Testis (tissue), 3 donors: ENCODE results near the gene ZBTB18. TPM values are rescaled to one million over a fixed set of nuclear protein-coding genes. Genes with fewer than 3 reads are reported as not detected.
A peak's percentile ranks its signal among the peaks of the same experiment; 100 is the strongest.
"Not testable (repeated sequence)": the region's sequence is repeated elsewhere in the genome, so short reads cannot be mapped to it uniquely, and the experiment has no call there.

Experiments used
- DNase-seq: peaks from one replicate; pipeline ENCODE4 v3.0.0-alpha.2; 2019
- H3K27ac ChIP-seq, 2 donors: fragments of 200-600 bp; sonication (generic); one replicate each; pipeline ENCODE4 v1.5.1; 2019
- H3K27me3 ChIP-seq: fragments of 200-600 bp; sonication (generic); one replicate; pipeline ENCODE4 v1.5.1; 2019
- H3K36me3 ChIP-seq: fragments of 200-600 bp; sonication (generic); one replicate; pipeline ENCODE4 v1.5.1; 2017; ENCODE audit warnings: low read depth; ENCODE audit errors: missing control alignments
- H3K4me1 ChIP-seq: fragments of 200-600 bp; sonication (generic); one replicate; pipeline ENCODE4 v1.5.1; 2019
- H3K4me3 ChIP-seq, 2 donors: fragments of 200-600 bp; sonication (generic); one replicate each; pipeline ENCODE4 v1.5.1; 2017 to 2019
- H3K9me3 ChIP-seq: fragments of 200-600 bp; sonication (generic); one replicate; pipeline ENCODE4 v1.5.1; 2017
- CTCF ChIP-seq, 3 experiments: fragments of 450-650 bp in 2 of 3; fragments of 200-600 bp in 1 of 3; sonication (generic) in 1 of 3; IDR thresholded peaks; one replicate each; pipeline ENCODE4 v1.5.1; 2016 to 2019; ENCODE audit warnings: antibody characterized with exemption in 3 of 3, mild to moderate bottlenecking in 2 of 3, moderate library complexity in 1 of 3
- POLR2A ChIP-seq: fragments of 450-650 bp; IDR thresholded peaks from one replicate; pipeline ENCODE4 v1.6.1; 2017; ENCODE audit warnings: antibody characterized with exemption, mild to moderate bottlenecking, moderate library complexity
- WGBS, 2 donors: methylation state at CpG; one replicate each; pipeline ENCODE4 v1.1.5; 2018; 5-methylcytosine and 5-hydroxymethylcytosine counted together
- intact Hi-C: fragments of 100-400 bp; cut with DNase I; formaldehyde crosslinking; loops from one replicate; pipeline ENCODE4 v1.15.1; 2023; ENCODE audit warnings: low total_unique reads
- polyA plus RNA-seq: library from polyadenylated mRNA; stranded (reverse); fragments of 350-450 nt; fragmentation: Illumina TruSeq; extraction: RNeasy Lipid Tissue Mini Kit (QIAGEN cat#74804); gene quantifications from one replicate; pipeline ENCODE4 v1.2.3, GENCODE V29; 2014; ENCODE audit warnings: low read depth, low replicate concordance; ENCODE audit not compliant: insufficient read depth
- total RNA-seq, 2 donors: library from RNA; depleted of rRNA; stranded (reverse); fragments of >200 nt; gene quantifications; one replicate each; pipeline ENCODE4 v1.2.3, GENCODE V29; 2016

The ZBTB18 gene
- total and polyA plus RNA-seq, 3 donors from 2014 or later = 45.0 to 61.9 (median 54.3) TPM

GRCh38 chr1:244044423-244044822, 6.7 kb upstream of the ZBTB18 start:
- no peak for TF ChIP-seq POLR2A
- TF ChIP-seq CTCF (IDR thresholded peaks at IDR 0.05) = no peak
- WGBS, 2 donors = 6 to 7% methylated on average over 1 of the region's 1 CpG
- Histone ChIP-seq H3K9me3 (no peaks in the 10 kb centered on the region), H3K36me3 (no peaks in the 10 kb centered on the region), H3K27me3 (no peaks in the 10 kb centered on the region), H3K4me1 (peaks cover 7% of the 10 kb centered on the region), H3K4me3 (no peak overlapping the region), H3K27ac (no peak overlapping the region)
- intact Hi-C loops = no loop called here
- DNase-seq = no peak

GRCh38 chr1:244046254-244046653, 4.8 kb upstream of the ZBTB18 start:
- intact Hi-C loops = not testable (repeated sequence)

GRCh38 chr1:244046907-244047611, 4.0 kb upstream of the ZBTB18 start:
- no peaks in the 10 kb centered on the region for H3K36me3 ChIP-seq
- H3K27ac ChIP-seq = peak overlapping the region; percentile 95 to 98
- intact Hi-C loops = no loop called here
- H3K27me3 ChIP-seq = no peaks in the 10 kb centered on the region
- TF ChIP-seq POLR2A (no peak), CTCF (IDR thresholded peaks at IDR 0.05) (no peak)
- WGBS, 2 donors = 6 to 7% methylated on average over 13 of the region's 13 CpGs
- no peak for DNase-seq
- peaks cover 27% of the 10 kb centered on the region for H3K4me1 ChIP-seq
- no peaks in the 10 kb centered on the region for H3K9me3 ChIP-seq
- peak overlapping the region; percentile 81 to 99 for H3K4me3 ChIP-seq

More at GRCh38 chr1:244046254-244046653, 4.8 kb upstream of the ZBTB18 start:
- H3K9me3 ChIP-seq, H3K4me3 ChIP-seq, DNase-seq, H3K36me3 ChIP-seq, H3K27me3 ChIP-seq: not testable (repeated sequence)
- WGBS, 2 donors = 72 to 81% methylated on average over 1 of the region's 1 CpG
- Histone ChIP-seq H3K27ac (peak overlapping the region; percentile 95 to 98), H3K4me1 (peaks cover 20% of the 10 kb centered on the region)

- WGBS, 2 donors = 0 to 1% methylated on average over 29 to 46 of the region's 54 CpGs
- Histone ChIP-seq H3K36me3 (no peaks in the 10 kb centered on the region), H3K4me3 (peak overlapping the region; percentile 81 to 99), H3K27me3 (no peaks in the 10 kb centered on the region), H3K27ac (peak overlapping the region; percentile 95 to 98), H3K4me1 (peaks cover 33% of the 10 kb centered on the region), H3K9me3 (no peaks in the 10 kb centered on the region)
- intact Hi-C loops = no loop called here
- TF ChIP-seq POLR2A (peak; percentile 59), CTCF (IDR thresholded peaks at IDR 0.05) (no peak)
- DNase-seq = peak; percentile 86
These were observed 3.3 kb upstream of the ZBTB18 start for GRCh38 chr1:244047621-244048255.

GRCh38 chr1:244048256-244049161, 2.6 kb upstream of the ZBTB18 start:
- WGBS, 2 donors = 0 to 2% methylated on average over 5 to 22 of the region's 109 CpGs

More at GRCh38 chr1:244048256-244049161, 2.6 kb upstream of the ZBTB18 start:
- H3K27me3 ChIP-seq = no peaks in the 10 kb centered on the region
- peak; percentile 99 for DNase-seq
- H3K4me3 ChIP-seq = peak overlapping the region; percentile 81 to 99
- peak overlapping the region; percentile 95 to 98 for H3K27ac ChIP-seq
- H3K36me3 ChIP-seq = no peaks in the 10 kb centered on the region
- peaks cover 33% of the 10 kb centered on the region for H3K4me1 ChIP-seq
- intact Hi-C loops = no loop called here
- H3K9me3 ChIP-seq = no peaks in the 10 kb centered on the region
- TF ChIP-seq CTCF (IDR thresholded peaks at IDR 0.05) = no peak
- no peak for TF ChIP-seq POLR2A
